PFSK-1 (cell line): ENCODE results near the gene CYREN.

Experiments used
- FOXP2 ChIP-seq: optimal IDR thresholded peaks from 2 replicates; pipeline ENCODE3; 2011; ENCODE audit warnings: borderline replicate concordance, control low read depth, inconsistent platforms; ENCODE audit not compliant: insufficient read depth; ENCODE audit errors: extremely low read length, extremely low read depth
- POLR2AphosphoS5 ChIP-seq: IDR thresholded peaks from 2 replicates; pipeline ENCODE4 v1.6.1; 2012; ENCODE audit warnings: low read depth, mild to moderate bottlenecking, control low read depth, low read length, moderate library complexity
- REST ChIP-seq, 2 experiments: IDR thresholded peaks; 2 replicates each; pipeline versions ENCODE4 v1.6.1 to v1.8.0; 2011 to 2012; ENCODE audit warnings: low read depth in 2 of 2, low read length in 2 of 2, control low read depth in 1 of 2, inconsistent platforms in 1 of 2, mild to moderate bottlenecking in 1 of 2, moderate library complexity in 1 of 2; ENCODE audit not compliant: insufficient read depth in 1 of 2
- SIN3A ChIP-seq: IDR thresholded peaks from 2 replicates; pipeline ENCODE4 v1.6.1; 2012; ENCODE audit warnings: mild to moderate bottlenecking, low read length, moderate library complexity, borderline replicate concordance; ENCODE audit not compliant: insufficient read depth
- TAF1 ChIP-seq: IDR thresholded peaks from 2 replicates; pipeline ENCODE4 v1.6.1; 2012; ENCODE audit warnings: low read length, control low read depth, borderline replicate concordance; ENCODE audit not compliant: insufficient read depth

The CYREN gene

GRCh38 chr7:135206941-135207391, 36.5 kb upstream of the CYREN start:
- TF ChIP-seq REST (IDR thresholded peaks at IDR 0.05; ENCODE audit: insufficient read depth in 1 of 2, low read depth in 2 of 2, low read length in 2 of 2) = no peak
- TF ChIP-seq SIN3A = no peak
- TF ChIP-seq POLR2AphosphoS5 = no peak
- no peak for TF ChIP-seq TAF1
- no peak for TF ChIP-seq FOXP2

GRCh38 chr7:135205850-135206249, 35.3 kb upstream of the CYREN start:
- TF ChIP-seq POLR2AphosphoS5 = no peak
- TF ChIP-seq REST (IDR thresholded peaks at IDR 0.05; ENCODE audit: insufficient read depth in 1 of 2, low read depth in 2 of 2, low read length in 2 of 2) = no peak
- no peak for TF ChIP-seq FOXP2
- TF ChIP-seq TAF1 = no peak
- no peak for TF ChIP-seq SIN3A

GRCh38 chr7:135204876-135205275, 34.4 kb upstream of the CYREN start:
- no peak for TF ChIP-seq FOXP2
- TF ChIP-seq POLR2AphosphoS5 = no peak
- TF ChIP-seq REST (IDR thresholded peaks at IDR 0.05; ENCODE audit: insufficient read depth in 1 of 2, low read depth in 2 of 2, low read length in 2 of 2) = no peak
- TF ChIP-seq SIN3A = no peak
- no peak for TF ChIP-seq TAF1

- TF ChIP-seq POLR2AphosphoS5 (no peak), TAF1 (no peak), FOXP2 (no peak), SIN3A (no peak), REST (IDR thresholded peaks at IDR 0.05; ENCODE audit: insufficient read depth in 1 of 2, low read depth in 2 of 2, low read length in 2 of 2) (no peak)
These were observed 33.8 kb upstream of the CYREN start for GRCh38 chr7:135204341-135204749.

- TF ChIP-seq FOXP2 (no peak), SIN3A (no peak), POLR2AphosphoS5 (no peak), TAF1 (no peak), REST (IDR thresholded peaks at IDR 0.05; ENCODE audit: insufficient read depth in 1 of 2, low read depth in 2 of 2, low read length in 2 of 2) (no peak)
These were observed 30.8 kb upstream of the CYREN start for GRCh38 chr7:135201350-135201749.
